Osteocyte (in vitro differentiated cells): ENCODE measurements around the gene VRK1. TPM values are rescaled to one million over a fixed set of nuclear protein-coding genes. Genes with fewer than 3 reads are reported as not detected.

ENCODE experiments used
- DNase-seq: peaks from one replicate; pipeline ENCODE4 v3.0.0; 2021; ENCODE audit warnings: mixed read lengths; ENCODE audit not compliant: unreplicated experiment; ENCODE audit errors: extremely low spot score
- H3K27ac Mint-ChIP-seq: one replicate; pipeline ENCODE4 v1.8.0; 2021; ENCODE audit warnings: mild to moderate bottlenecking, mixed read lengths; ENCODE audit not compliant: unreplicated experiment
- H3K27me3 Mint-ChIP-seq: one replicate; pipeline ENCODE4 v1.8.0; 2021; ENCODE audit warnings: mixed read lengths; ENCODE audit not compliant: unreplicated experiment
- H3K36me3 Mint-ChIP-seq: one replicate; pipeline ENCODE4 v1.8.0; 2021; ENCODE audit warnings: mixed read lengths; ENCODE audit not compliant: unreplicated experiment
- H3K4me1 Mint-ChIP-seq: one replicate; pipeline ENCODE4 v1.8.0; 2021; ENCODE audit warnings: mixed read lengths; ENCODE audit not compliant: unreplicated experiment
- H3K4me3 Mint-ChIP-seq: one replicate; pipeline ENCODE4 v1.8.0; 2021; ENCODE audit warnings: mild to moderate bottlenecking, moderate library complexity, mixed read lengths; ENCODE audit not compliant: unreplicated experiment
- H3K9me3 Mint-ChIP-seq: one replicate; pipeline ENCODE4 v1.8.0; 2021; ENCODE audit warnings: mixed read lengths; ENCODE audit not compliant: unreplicated experiment
- CTCF ChIP-seq: fragments of 200-600 bp; sonication (generic); IDR thresholded peaks from 2 replicates; pipeline ENCODE4 v1.5.0; 2021; ENCODE audit warnings: antibody characterized with exemption, mild to moderate bottlenecking, moderate library complexity
- total RNA-seq: library from RNA; stranded (reverse); gene quantifications from 2 replicates; pipeline ENCODE4 v1.2.1, GENCODE V29; 2021

Gene VRK1
- total RNA-seq, 1 donor from 2014 or later, result 10.6 TPM

- Mint-ChIP-seq H3K27me3 (no peaks in the 10 kb centered on the region), H3K36me3 (peaks cover 3% of the 10 kb centered on the region), H3K27ac (no peak overlapping the region), H3K9me3 (peaks cover 21% of the 10 kb centered on the region), H3K4me1 (peaks cover 2% of the 10 kb centered on the region), H3K4me3 (no peak overlapping the region)
- no peak for DNase-seq
- no peak for TF ChIP-seq CTCF
These were observed 29.6 kb downstream of the VRK1 start for GRCh38 chr14:96826818-96827217.

- DNase-seq, result no peak
- no peaks in the 10 kb centered on the region for H3K27me3 Mint-ChIP-seq
- H3K27ac Mint-ChIP-seq, result no peak overlapping the region
- no peak overlapping the region for H3K4me3 Mint-ChIP-seq
- peaks cover 2% of the 10 kb centered on the region for H3K4me1 Mint-ChIP-seq
- TF ChIP-seq CTCF, result no peak
- peaks cover 3% of the 10 kb centered on the region for H3K36me3 Mint-ChIP-seq
- H3K9me3 Mint-ChIP-seq, result peaks cover 21% of the 10 kb centered on the region
These were observed 30.1 kb downstream of the VRK1 start for GRCh38 chr14:96827290-96827689.

GRCh38 chr14:96829791-96830190 lies 32.6 kb downstream of the VRK1 start:
- Mint-ChIP-seq H3K36me3 (peaks cover 3% of the 10 kb centered on the region), H3K27me3 (no peaks in the 10 kb centered on the region), H3K27ac (no peak overlapping the region), H3K4me1 (no peaks in the 10 kb centered on the region), H3K9me3 (peaks cover 21% of the 10 kb centered on the region), H3K4me3 (no peak overlapping the region)
- no peak for TF ChIP-seq CTCF
- no peak for DNase-seq

GRCh38 chr14:96830946-96831345 lies 33.8 kb downstream of the VRK1 start:
- Mint-ChIP-seq H3K27me3 (no peaks in the 10 kb centered on the region), H3K36me3 (peaks cover 3% of the 10 kb centered on the region), H3K9me3 (peaks cover 21% of the 10 kb centered on the region), H3K4me1 (no peaks in the 10 kb centered on the region), H3K27ac (no peak overlapping the region), H3K4me3 (no peak overlapping the region)
- DNase-seq, result no peak
- TF ChIP-seq CTCF, result no peak

GRCh38 chr14:96832351-96832750 lies 35.2 kb downstream of the VRK1 start:
- H3K4me3 Mint-ChIP-seq, result no peak overlapping the region
- H3K4me1 Mint-ChIP-seq, result no peaks in the 10 kb centered on the region
- no peak overlapping the region for H3K27ac Mint-ChIP-seq
- peaks cover 3% of the 10 kb centered on the region for H3K36me3 Mint-ChIP-seq
- H3K27me3 Mint-ChIP-seq, result no peaks in the 10 kb centered on the region
- no peak for TF ChIP-seq CTCF
- DNase-seq, result no peak
- H3K9me3 Mint-ChIP-seq, result peaks cover 21% of the 10 kb centered on the region
